Measurements from ENCODE around the gene TEDC2.
A peak's percentile ranks its signal among the peaks of the same experiment; 100 is the strongest.
"Not testable (repeated sequence)": the region's sequence is repeated elsewhere in the genome, so short reads cannot be mapped to it uniquely, and the experiment has no call there.

TEDC2 gene, protein sequence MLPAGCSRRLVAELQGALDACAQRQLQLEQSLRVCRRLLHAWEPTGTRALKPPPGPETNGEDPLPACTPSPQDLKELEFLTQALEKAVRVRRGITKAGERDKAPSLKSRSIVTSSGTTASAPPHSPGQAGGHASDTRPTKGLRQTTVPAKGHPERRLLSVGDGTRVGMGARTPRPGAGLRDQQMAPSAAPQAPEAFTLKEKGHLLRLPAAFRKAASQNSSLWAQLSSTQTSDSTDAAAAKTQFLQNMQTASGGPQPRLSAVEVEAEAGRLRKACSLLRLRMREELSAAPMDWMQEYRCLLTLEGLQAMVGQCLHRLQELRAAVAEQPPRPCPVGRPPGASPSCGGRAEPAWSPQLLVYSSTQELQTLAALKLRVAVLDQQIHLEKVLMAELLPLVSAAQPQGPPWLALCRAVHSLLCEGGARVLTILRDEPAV

DNA sequence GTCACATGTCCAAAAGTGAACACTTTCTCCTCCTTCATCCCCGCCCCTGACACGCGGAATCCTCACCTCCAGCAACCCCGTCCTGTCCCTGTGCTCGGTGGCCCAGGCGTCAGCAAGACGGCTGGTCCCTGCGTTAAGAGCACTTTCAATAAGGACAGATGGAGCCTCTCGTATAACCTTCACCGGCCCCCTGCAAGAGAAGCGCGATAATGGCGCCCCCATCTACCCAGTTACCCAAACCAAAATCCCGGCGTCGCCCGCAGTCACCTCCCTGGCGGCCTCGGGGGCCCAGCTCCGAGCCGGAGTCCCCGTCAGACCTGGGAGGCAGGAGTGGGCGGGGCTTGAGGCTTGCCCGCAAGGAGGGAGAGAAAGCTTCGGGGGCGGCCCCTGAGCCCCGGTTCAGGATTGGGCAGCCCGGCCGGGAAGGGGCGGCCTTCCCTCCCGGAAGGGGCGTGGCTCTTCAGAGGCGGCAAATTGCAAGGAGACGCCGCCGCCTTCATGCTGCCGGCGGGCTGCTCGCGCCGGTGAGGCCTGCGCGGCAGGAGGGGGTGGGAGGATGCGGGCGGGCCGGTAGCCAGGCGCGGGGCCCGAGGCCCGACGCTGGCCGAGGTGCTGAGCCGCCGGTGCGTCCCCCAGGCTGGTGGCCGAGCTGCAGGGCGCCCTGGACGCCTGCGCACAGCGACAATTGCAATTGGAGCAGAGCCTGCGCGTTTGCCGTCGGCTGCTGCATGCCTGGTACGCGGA is at the start of gene TEDC2:
Gene TEDC2 (plus strand): TSS at position 463 of the 744 bp plus-strand sequence. CDS start 36 bp downstream, at position 499.
- DNase-seq, result peak; percentile 92

- DNase-seq, result no peak
These were observed 44.8 kb upstream of the TEDC2 start for GRCh38 chr16:2415085-2415484.

DNA sequence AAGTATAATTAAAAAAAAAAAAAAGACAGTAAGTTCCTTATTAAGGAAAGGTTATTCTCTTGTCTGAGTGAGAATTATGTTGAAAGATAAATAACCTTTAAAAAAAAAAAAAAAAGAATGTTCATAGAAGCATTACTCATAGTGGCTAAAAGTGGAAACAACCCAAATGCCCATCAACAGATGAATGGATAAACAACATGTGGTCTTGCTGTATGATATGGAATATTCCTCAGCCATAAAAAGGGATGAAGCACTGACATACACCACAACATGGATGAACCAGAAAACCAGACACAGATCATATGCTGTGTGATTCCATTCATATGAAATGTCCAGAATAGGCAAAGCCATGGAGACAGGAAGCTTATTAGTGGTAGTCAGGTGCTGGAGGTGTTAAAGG is 39.9 kb upstream of the TEDC2 start:
- no peak for DNase-seq

DNA sequence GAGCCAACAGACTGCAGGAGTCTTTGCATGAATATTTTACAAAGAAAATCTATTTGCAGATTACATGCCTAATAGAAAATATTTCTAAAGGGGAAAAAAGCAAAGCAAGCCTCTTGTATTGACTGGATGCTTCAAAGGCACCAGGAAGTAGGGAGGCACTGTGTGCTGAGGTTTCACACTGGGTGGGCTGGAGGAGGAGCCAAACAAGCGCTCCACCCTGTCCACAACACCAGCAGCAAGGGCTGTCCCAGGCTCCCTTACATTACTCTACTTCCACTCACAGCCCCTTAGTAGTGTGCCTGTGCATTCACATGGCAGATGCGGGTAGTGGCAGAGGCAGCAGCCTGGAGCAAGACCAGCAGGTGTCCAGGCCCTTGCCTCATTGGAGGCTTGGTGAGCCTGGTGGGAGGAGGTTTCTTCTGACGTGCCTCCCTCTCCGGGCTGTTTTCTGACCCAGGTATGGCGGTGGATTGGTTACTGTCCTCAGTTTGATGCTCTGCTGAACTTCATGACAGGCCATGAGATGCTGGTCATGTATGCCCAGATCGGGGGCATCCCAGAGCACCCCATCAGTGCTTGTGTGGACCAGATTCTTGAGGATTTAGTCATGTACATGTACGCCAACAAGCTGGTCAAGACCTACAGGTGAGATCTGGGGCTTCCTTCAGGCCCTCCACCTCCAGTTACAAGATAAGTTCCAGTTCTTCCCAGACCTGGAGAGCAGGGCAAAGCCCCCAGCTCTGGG is 37.6 kb upstream of the TEDC2 start:
- DNase-seq, result no peak

DNA sequence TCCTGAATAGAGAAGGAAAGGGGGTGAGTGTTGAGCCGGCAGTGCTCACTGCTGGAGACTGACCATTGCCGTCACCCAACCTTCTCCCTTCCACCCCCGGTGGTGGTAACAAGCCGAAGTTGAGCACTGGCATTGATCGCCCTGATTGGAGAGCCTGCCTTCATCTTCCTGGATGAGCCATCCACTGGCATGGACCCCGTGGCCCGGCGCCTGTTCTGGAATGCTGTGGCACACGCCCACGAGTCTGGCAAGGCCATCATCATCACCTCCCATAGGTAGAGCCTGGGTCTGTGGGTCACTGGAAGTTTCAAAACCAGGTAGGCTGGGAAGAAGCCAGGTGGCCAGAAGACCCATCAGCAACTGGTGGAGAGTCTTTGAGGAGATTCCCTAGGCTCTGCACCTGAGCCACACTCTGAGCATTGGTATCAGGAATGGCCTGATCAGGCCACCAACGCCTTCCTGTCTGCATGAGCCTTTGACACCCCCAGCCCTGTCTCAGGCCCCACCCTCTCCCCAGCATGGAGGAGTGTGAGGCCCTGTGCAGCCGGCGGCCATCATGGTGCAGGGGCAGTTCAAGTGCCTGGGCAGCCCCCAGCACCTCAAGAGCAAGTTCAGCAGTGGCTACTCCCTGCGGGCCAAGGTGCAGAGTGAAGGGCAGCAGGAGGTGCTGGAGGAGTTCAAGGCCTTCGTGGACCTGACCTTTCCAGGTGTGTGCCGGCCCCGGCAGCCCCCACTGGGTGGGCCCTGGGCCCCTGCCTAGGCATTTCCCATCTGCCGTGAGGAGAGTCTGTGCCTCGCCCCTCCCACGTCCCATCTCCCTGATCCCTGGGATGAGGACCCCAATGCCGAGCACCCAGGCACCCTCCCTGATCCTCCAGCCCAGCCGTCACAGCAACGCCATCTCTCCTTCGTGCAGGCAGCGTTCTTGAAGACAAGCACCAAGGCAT is 35.6 kb upstream of the TEDC2 start:
- DNase-seq, result no peak

DNA sequence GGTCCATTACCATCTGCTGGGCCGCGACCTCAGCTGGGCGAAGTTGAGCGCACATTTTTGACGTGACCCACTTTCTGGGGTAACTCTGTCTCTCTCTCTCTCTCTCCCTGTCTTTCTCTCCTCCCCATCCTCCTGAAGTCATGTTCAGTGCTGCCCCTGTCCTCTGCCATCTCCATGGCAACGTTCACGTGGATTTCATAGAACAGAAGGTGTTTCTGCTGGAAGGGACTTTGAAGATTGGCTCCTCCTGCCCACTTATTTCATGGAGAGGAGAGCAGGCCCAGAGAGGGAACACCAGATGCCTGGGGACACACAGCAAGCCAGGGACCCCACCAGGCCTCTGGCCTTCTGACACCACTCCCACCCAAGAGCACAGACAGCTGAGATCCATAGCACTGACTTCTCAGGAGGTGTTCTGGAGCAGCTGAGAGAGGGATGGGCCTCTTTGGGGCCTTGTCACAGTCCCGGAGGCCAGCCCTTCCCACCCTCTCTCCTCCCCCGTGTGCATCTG is 34.8 kb upstream of the TEDC2 start:
- DNase-seq, result no peak

DNA sequence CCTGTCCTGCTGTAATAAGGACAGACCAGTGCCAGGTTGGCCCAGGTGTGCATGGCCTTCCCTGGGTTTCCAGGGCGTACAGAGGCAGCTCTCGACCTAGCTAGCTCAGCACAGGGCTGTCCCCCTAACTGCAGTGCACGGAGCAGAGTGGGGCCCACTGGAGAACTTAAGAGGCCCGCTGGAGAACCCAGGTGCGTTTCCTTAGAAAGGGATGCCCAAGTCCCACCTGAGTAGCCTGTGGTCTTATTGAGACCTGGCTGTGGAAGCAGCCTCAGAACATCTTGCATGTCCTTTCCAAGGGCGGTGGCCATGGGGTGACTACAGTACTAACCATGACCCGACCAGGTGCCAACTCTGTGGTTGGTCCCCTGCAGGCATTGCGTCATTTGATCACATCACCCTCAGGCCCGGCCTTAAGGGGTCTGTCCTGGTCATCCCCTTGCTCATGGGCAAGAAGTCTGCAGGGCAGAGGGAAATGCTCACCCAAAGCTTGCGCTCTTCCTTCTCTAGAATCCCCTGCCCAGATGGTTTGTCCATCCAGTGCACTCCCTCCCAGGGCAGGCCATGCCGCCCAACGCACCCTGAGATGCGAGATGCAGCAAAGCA is 34.0 kb upstream of the TEDC2 start:
- DNase-seq, result no peak

DNA sequence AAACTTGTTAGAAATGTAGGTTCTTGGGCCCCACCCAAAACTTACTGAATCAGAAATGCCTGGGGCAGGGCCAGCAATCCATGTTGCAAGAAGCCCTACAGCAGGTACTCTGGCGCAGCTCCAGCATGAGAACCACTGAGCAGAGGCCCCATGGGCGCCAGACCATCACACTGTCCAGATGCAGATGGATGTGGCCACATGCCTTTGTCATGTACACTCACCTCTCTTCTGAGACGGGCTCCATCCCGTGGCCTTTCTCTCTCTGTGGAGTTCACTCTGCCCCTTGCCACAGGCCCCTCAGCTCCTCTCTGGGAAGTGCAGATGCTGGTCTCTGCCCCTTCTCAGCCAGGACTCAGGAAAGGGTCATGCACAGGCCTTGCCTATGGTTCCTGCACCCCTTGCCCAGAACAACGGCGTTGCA is 33.0 kb upstream of the TEDC2 start:
- no peak for DNase-seq

GRCh38 chr16:2427526-2427925 is 32.4 kb upstream of the TEDC2 start:
- no peak for DNase-seq

DNA sequence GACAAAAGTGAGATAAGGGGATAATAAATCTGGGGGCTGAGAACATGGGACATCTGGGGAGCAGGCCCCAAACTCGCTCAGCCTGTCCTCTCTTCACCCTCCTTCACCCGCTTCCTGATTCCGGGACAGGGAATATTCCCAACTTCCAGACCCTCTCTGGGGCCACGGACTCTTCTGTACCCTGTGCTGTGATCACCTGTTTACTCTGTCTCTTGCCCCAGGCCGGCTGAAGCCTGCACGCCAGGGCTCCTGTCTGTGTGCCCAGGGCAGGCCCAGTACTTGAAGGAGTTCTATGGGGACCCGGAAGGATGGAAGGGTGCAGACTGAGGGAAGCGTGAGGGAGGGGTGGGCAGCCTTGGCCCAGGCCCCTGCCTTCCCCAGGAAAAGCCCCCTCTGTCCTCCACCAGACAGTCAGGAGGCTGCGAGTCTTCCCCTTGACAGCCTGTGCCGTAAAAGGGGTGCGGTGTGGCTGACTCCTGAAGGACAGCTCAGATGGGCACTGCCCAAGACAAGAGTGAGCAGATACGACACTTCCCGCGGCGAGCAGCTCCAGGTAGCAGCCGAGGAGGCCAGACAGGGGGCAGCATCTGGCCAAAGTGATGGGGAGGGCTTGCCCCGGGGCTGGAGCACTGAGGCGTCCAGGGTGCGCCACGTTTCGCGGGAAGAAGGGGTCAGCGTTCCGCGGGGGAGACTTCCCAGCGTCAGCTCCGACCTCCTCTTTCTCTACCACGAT is 31.7 kb upstream of the TEDC2 start:
- DNase-seq, result no peak

GRCh38 chr16:2428784-2429033 is 31.2 kb upstream of the TEDC2 start:
- DNase-seq, result no peak

DNA sequence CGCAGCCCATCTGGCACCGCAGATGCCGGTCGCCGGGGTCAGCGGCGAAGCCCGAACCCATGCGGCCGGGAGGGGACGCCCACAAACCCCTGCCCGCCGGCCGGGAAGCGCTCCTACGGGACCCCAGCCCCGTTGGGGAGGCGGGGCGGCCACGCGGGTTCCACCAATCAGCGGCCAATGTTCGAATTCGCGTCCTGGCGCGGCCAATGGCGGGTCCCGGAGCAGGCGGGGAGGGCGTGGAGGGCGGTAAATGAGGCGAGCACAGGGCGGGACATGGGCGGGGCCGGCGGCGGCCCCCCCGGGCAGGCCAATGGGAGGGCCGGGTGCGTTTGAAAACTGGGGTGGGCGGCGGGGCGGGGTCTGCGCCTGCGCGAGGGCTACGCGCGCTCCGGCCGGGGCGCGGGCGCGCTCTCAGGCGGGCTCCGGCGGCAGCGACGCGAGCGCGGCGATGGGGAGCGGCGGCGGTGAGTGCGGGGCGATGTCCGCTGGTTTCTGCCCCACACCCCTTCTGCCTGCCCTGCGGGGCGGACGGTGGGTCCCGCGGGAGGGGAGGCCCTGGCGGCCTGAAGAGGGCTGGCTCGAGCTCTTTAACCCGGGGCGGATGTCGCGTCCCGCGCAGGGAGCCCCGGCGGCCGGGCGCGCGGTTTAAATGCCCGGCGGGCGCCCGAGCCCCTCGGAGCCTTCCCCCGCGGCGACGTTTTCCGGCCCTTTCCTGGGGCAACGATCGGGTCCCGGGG is 30.7 kb upstream of the TEDC2 start, which contains the start of gene CCNF:
Gene CCNF (plus strand): TSS at position 414 of the 737 bp plus-strand sequence. CDS start 35 bp downstream, at position 449.
- DNase-seq, result peak; percentile 90

DNA sequence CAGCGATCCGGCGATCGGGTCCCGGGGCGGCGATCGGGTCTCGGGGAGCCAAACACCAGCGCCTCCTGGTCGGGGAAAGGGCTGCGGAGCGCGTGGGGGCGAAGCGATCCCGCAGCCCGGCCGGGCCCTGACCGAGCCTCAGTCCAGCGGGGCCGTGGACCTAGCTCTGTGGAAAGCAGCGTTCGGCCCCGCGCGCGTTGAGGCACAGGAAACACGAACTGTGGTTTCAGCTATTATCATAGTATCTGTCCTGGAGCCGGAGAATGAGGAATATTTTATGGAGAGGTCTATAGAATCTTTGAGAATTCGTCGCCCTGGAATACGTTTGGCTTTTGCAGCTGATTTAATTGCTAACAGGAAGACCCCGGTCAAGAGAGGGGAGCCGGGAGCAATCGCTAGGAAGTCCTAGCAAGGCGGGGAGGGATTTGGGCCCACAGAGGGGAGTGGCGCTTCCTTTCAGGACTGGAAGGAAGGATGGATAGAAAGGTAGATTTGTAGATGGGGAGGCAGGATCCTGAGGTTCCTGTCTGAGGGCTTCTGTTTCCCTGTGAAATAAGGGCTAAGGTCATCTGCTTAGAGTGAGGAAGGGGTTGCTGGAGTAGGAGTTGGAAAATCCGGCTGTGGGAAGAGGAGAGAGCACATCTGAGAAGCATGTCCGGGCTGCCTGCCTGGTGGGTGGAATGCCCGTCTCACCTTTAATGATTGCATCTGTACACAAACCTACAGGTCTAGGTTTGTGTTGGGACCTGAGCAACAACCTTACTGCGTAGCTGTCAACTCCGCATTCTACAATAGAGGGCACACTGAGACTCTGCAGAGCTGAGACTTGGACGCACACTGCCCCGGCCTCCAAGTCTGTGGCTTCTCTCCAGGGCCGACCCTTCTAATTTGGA is 29.9 kb upstream of the TEDC2 start:
- no peak for DNase-seq

DNA sequence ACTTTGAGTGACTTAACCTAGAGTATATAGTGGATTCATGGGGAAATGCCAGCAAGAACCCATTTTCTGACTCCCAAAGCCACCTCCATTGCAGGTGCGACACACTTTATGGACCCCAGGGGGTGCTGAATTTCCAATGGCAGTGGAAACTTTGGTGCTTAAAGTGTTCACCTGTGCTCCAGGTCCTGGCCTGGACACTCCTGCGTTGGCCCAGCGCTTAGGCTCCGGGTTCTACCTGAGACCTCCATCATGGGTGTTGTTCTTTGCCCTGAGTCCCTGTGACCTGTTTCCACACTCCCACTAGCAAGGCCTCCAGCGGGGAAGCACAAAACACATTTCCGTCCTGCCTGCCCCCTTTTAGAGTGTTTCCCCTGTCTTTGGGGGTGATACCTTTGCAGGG is 27.6 kb upstream of the TEDC2 start:
- no peak for DNase-seq

GRCh38 chr16:2432801-2433505 is 27.0 kb upstream of the TEDC2 start:
- DNase-seq, result peak; percentile 23

- DNase-seq, result not testable (repeated sequence)
These were observed 24.7 kb upstream of the TEDC2 start for GRCh38 chr16:2435236-2435635.

DNA sequence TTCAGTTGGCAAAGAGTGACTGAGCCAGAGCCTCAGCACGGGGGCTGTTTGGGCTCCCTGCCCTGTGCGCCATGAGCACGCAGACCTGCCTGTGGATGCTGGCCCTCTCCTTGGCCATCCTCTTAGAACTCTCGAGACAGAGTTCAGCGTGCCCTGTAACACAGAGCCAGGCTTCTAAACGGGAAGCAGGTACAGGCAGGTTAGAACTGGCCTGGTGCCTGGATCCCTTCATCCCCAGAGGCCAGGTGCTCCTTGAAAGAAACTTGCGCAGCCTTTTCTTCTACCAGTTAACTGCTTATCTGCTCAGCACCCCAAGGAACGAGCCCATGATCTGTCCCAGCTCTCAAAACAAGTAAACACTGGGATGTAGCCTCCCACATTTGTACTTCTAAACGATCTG is 23.8 kb upstream of the TEDC2 start:
- DNase-seq, result no peak

GRCh38 chr16:2437032-2437790 is 22.7 kb upstream of the TEDC2 start:
- no peak for DNase-seq
